Heart left ventricle (tissue), 13 donors: ENCODE data around the gene TMEM59.

Source experiments
- CTCF ChIP-seq, 12 donors: fragments of 200-600 bp; sonication (generic) in 4 of 12; IDR thresholded peaks; one replicate each; pipeline versions ENCODE4 v1.5.0 to v1.8.0; 2018 to 2022; ENCODE audit warnings: antibody characterized with exemption in 12 of 12, mild to moderate bottlenecking in 5 of 12
- POLR2A ChIP-seq, 2 donors: fragments of 450-650 bp; IDR thresholded peaks; one replicate each; pipeline ENCODE4 v1.6.1; 2017; ENCODE audit warnings: antibody characterized with exemption in 2 of 2, mild to moderate bottlenecking in 2 of 2, moderate library complexity in 2 of 2
- donor health status: ischemic (EF 13 %, LVEDD 7.1; RV severe dilation, severe dysfunction).
- donor health status: DM: no; HTN: yes; CAD: no.
- donor health status: DM: no; HTN: no; CAD: no.
- donor health status: ischemic (EF 25% LVEDD 6.9; RV normal size, moderate dysfunction).
- donor health status: ischemic (EF 25% LVEDD 5.7; RV mildly dilated, moderate dysfunction).
- donor health status: ischemic (EF 35%, LVEDD 5.7; RV mildly dilated, moderate dysfunction).
- donor health status: nonischemic (EF 11% LVEDD 7.7; RV severe dilation, severe dysfunction).
- donor health status: DM: yes; HTN: yes; CAD: no.
- donor health status: PGD.
- donor health status: ischemic (EF 29% LVEDD 5.4; RV normal size, mild dysfunction).
- donor health status: nonischemic (EF 23%, LVEDD 6.1; RV moderate dilation, normal function).

GRCh38 chr1:53981220-53981619 lies 71.8 kb downstream of the TMEM59 start:
- TF ChIP-seq CTCF (IDR thresholded peaks at IDR 0.05): no peak
- TF ChIP-seq POLR2A (IDR thresholded peaks at IDR 0.05): no peak
